Measurements from ENCODE around the gene PHF12. TPM values are rescaled to one million over a fixed set of nuclear protein-coding genes. Genes with fewer than 3 reads are reported as not detected.
A peak's percentile ranks its signal among the peaks of the same experiment; 100 is the strongest.

Gene PHF12
- total RNA-seq, 2 experiments from 2014 or later: 45.7 to 52.6 TPM

DNA sequence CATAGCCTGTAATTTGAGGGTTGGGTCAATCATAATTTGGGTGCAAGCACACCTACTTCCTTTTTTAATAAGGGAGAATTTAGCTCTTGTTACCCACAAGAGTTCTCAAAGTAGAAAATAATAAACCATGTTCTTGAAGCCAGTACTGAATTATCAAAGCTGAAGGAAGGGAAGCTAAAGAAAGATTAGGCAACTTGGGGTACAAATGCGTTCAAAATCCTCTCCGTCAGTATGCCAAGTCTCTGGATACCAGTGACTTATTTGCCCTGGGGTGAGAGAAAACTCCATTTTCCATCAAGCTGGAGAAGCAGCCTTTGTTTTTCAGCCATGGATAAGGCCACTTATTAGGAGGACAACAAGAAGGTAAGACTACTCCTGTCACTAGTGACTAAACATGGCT, 25.0 kb downstream of the PHF12 start:
- intact Hi-C loops (cut with micrococcal nuclease): loop anchor here (1.0 kb wide), 1 partner anchor 50 kb away; no protein-coding TSS in a partner anchor
- Mint-ChIP-seq H3K9me3 (peaks cover 7% of the 10 kb centered on the region), H3K27me3 (no peaks in the 10 kb centered on the region), H3K4me3 (no peak overlapping the region), H3K4me1 (ENCODE audit: low read depth) (peaks cover 61% of the 10 kb centered on the region), H3K36me3 (ENCODE audit: low read depth) (peaks cover 79% of the 10 kb centered on the region), H3K27ac (peak overlapping the region; percentile 82)
- no peak for DNase-seq
- ATAC-seq: no peak
- ChIA-PET POLR2A (interaction anchor here (0.6 to 4.8 kb wide), 11 partner anchors 9 to 299 kb away, joined by 3 to 19 read pairs (median 5); partner anchors contain the start of gene DHRS13), CTCF (interaction anchor here (0.9 to 4.5 kb wide), 16 partner anchors 9 to 199 kb away, joined by 3 to 28 read pairs (median 6); partner anchors contain the start of genes FAM222B and TLCD1)
- TF ChIP-seq, protein P1, sequence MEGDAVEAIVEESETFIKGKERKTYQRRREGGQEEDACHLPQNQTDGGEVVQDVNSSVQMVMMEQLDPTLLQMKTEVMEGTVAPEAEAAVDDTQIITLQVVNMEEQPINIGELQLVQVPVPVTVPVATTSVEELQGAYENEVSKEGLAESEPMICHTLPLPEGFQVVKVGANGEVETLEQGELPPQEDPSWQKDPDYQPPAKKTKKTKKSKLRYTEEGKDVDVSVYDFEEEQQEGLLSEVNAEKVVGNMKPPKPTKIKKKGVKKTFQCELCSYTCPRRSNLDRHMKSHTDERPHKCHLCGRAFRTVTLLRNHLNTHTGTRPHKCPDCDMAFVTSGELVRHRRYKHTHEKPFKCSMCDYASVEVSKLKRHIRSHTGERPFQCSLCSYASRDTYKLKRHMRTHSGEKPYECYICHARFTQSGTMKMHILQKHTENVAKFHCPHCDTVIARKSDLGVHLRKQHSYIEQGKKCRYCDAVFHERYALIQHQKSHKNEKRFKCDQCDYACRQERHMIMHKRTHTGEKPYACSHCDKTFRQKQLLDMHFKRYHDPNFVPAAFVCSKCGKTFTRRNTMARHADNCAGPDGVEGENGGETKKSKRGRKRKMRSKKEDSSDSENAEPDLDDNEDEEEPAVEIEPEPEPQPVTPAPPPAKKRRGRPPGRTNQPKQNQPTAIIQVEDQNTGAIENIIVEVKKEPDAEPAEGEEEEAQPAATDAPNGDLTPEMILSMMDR (IDR thresholded peaks at IDR 0.05): no peak

DNA sequence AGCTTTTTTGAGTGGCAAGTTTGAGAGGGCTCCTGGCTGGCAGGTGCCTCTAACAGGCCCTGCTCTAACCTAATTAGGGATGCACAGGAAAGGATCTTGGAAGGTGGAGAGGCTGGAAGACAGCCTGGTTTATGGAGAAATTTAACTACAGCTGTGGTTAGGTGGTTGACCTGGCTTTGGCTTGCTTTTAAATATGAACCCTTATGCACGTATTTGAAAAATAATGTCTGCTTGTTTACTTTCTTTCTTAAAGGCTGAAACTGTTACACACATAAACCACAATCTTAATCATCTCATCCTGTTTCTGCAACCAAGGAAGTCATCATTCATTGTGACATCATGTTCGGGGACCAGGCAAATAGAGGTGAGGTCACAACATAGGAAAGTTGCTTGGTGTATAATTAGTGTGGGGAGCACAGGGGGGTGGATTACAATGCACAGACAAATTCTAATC, 25.4 kb downstream of the PHF12 start:
- Mint-ChIP-seq H3K27me3 (no peaks in the 10 kb centered on the region), H3K4me1 (ENCODE audit: low read depth) (peaks cover 59% of the 10 kb centered on the region), H3K4me3 (peak overlapping the region; percentile 31), H3K36me3 (ENCODE audit: low read depth) (peaks cover 80% of the 10 kb centered on the region), H3K27ac (peak overlapping the region; percentile 82), H3K9me3 (peaks cover 7% of the 10 kb centered on the region)
- intact Hi-C loops (cut with micrococcal nuclease): loop anchor here (1.0 kb wide), 1 partner anchor 50 kb away; no protein-coding TSS in a partner anchor
- peak; percentile 59 for DNase-seq
- ATAC-seq: peak; percentile 85
- CTCF ChIA-PET: interaction anchor here (0.9 to 4.5 kb wide), 16 partner anchors 9 to 199 kb away, joined by 3 to 28 read pairs (median 6); partner anchors contain the start of genes FAM222B and TLCD1
- POLR2A ChIA-PET: interaction anchor here (0.6 to 4.8 kb wide), 13 partner anchors 10 to 299 kb away, joined by 3 to 19 read pairs (median 5); partner anchors contain the start of gene DHRS13
- TF ChIP-seq, protein P1 (IDR thresholded peaks at IDR 0.05): no peak

DNA sequence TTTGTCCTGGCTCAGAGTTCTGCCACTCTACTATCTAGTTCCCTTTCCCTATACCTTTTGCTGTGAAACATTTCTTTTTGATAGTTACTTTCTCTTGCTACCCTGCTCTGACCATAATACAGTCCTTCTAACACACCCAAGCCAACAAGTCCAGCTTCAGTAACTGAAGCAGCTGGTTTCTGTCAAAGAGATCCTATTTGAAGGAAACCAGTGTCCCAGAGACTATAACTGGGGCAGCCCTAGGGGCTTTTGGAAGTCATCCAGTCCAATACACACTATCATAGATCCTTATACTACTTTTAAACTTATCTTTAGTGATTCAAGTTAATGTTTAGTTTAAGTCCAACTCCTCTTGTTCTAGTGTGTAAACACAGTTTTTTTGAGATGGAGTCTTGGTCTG, 31.1 kb downstream of the PHF12 start:
- Mint-ChIP-seq H3K36me3 (ENCODE audit: low read depth) (peaks cover 75% of the 10 kb centered on the region), H3K27ac (peak overlapping the region; percentile 73), H3K4me3 (no peak overlapping the region), H3K9me3 (no peaks in the 10 kb centered on the region), H3K4me1 (ENCODE audit: low read depth) (peaks cover 26% of the 10 kb centered on the region), H3K27me3 (no peaks in the 10 kb centered on the region)
- no peak for ATAC-seq
- TF ChIP-seq, protein P1 (IDR thresholded peaks at IDR 0.05): no peak
- ChIA-PET POLR2A (no interaction called here), CTCF (interaction anchor here (5.9 kb wide), 1 partner anchor 156 kb away, joined by 56 read pairs; no protein-coding TSS in a partner anchor)
- intact Hi-C loops (cut with micrococcal nuclease): no loop called here
- DNase-seq: no peak

DNA sequence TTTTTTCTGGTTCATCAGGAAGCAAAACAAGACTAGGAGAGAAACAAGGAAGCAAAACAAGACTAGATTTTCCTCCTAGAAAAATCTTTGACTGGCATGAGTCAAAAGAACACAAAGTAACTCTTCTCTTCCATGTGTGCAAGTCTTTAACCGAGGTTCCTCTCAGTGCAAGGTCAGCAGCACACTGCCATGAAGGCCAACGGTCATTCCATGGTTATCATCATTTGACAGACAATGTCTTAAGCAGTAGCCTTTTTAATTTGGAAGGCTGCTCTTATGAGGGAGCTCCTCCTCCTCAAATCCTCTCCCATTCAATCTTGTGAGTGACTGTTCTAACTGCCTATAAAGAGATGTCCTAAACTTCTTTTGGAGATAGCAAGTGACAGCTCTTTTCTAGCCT, 33.0 kb downstream of the PHF12 start:
- Mint-ChIP-seq H3K36me3 (ENCODE audit: low read depth) (peaks cover 72% of the 10 kb centered on the region), H3K4me3 (no peak overlapping the region), H3K27ac (peak overlapping the region; percentile 12), H3K9me3 (peaks cover 4% of the 10 kb centered on the region), H3K4me1 (ENCODE audit: low read depth) (peaks cover 18% of the 10 kb centered on the region), H3K27me3 (no peaks in the 10 kb centered on the region)
- ATAC-seq (no peak), DNase-seq (no peak)
- POLR2A ChIA-PET: interaction anchor here (0.8 to 1.9 kb wide), 4 partner anchors 10 to 74 kb away, joined by 3 to 5 read pairs (median 3); partner anchors contain the start of gene FLOT2
- intact Hi-C loops (cut with micrococcal nuclease): no loop called here
- CTCF ChIA-PET: interaction anchor here (0.7 to 5.9 kb wide), 13 partner anchors 9 to 190 kb away, joined by 3 to 56 read pairs (median 4); partner anchors contain the start of genes NEK8 and PHF12
- TF ChIP-seq, protein P1 (IDR thresholded peaks at IDR 0.05): no peak

DNA sequence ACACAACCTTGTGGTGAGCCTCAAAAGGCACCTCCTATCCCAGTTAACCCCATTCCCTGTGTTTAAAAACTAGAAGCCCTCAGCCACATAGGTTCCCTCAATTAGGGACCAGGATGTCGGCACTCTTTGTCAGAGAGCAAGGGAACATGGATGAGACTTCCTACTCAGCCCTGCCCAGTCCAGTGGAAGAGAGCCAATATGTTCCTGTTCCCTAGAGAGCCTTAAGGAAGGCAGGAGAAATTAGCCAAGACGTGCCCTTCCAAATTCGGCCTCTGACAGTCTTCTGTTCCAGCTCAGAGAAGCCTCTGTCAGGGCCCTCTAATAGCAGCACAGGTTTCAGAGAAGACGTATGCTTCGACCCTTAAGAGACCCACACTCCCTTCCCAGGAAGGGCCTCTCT, 33.9 kb downstream of the PHF12 start:
- no peak for DNase-seq
- peaks cover 4% of the 10 kb centered on the region for H3K9me3 Mint-ChIP-seq
- no peaks in the 10 kb centered on the region for H3K27me3 Mint-ChIP-seq
- ChIA-PET CTCF (interaction anchor here (0.9 to 5.9 kb wide), 16 partner anchors 10 to 249 kb away, joined by 3 to 56 read pairs (median 5); partner anchors contain the start of genes DHRS13, NEK8 and PHF12), POLR2A (interaction anchor here (0.7 to 3.0 kb wide), 3 partner anchors 8 to 190 kb away, joined by 3 to 15 read pairs (median 5); partner anchors contain the start of gene FLOT2)
- H3K4me1 Mint-ChIP-seq (ENCODE audit: low read depth): peaks cover 15% of the 10 kb centered on the region
- peak overlapping the region; percentile 11 for H3K27ac Mint-ChIP-seq
- no peak overlapping the region for H3K4me3 Mint-ChIP-seq
- peaks cover 74% of the 10 kb centered on the region for H3K36me3 Mint-ChIP-seq (ENCODE audit: low read depth)
- TF ChIP-seq, protein P1 (IDR thresholded peaks at IDR 0.05): no peak
- intact Hi-C loops (cut with micrococcal nuclease): no loop called here
- ATAC-seq: no peak
